T-cell (primary cell): ENCODE data around the gene PREX1. TPM values are rescaled to one million over a fixed set of nuclear protein-coding genes. Genes with fewer than 3 reads are reported as not detected.

Experiments
- ATAC-seq, 4 experiments: fragments of 200-7000 bp in 3 of 4; fragments of 150-1000 bp in 1 of 4; cut with Tn5 transposase; replicated peaks in 1 of 4; 1 replicate in 3 of 4; 2 replicates in 1 of 4; pipeline ENCODE4 v1.10.0; 2021; ENCODE audit warnings: moderate library complexity in 3 of 4, mild to moderate bottlenecking in 2 of 4, moderate number of reproducible peaks in 1 of 4
- CTCF ChIA-PET, 2 donors: fragments of 300-600 bp; sonication (Branson Sonifier 250); formaldehyde crosslinking; loops; one replicate each; lab custom pipeline; 2022; ENCODE audit warnings: antibody characterized with exemption in 2 of 2; lab: Charles Lee
- POLR2A ChIA-PET, 2 donors: fragments of 300-600 bp; sonication (Branson Sonifier 250); formaldehyde crosslinking; loops; one replicate each; lab custom pipeline; 2022; ENCODE audit warnings: antibody characterized with exemption in 2 of 2; lab: Charles Lee
- DNase-seq, 35 experiments: peaks; one replicate each; pipeline versions ENCODE4 v3.0.0 to v3.0.0-alpha.2; 2013 to 2023
- H3K27ac ChIP-seq: one replicate; pipeline ENCODE4 v1.5.1; 2013; ENCODE audit warnings: low read length
- H3K27me3 ChIP-seq, 2 experiments: replicated peaks in 1 of 2; 1 replicate in 1 of 2; 2 replicates in 1 of 2; pipeline versions ENCODE4 v1.6.1 to v1.7.0; 2013; ENCODE audit warnings: low read length in 1 of 2, mixed read lengths in 1 of 2; ENCODE audit not compliant: control insufficient read depth in 2 of 2, insufficient read depth in 2 of 2; ENCODE audit errors: extremely low read depth in 1 of 2
- H3K36me3 ChIP-seq, 2 donors: 1 replicate in 1 of 2; 2 replicates in 1 of 2; pipeline versions ENCODE4 v1.6.1 to v1.7.0; 2013; ENCODE audit warnings: low read length in 1 of 2; ENCODE audit not compliant: control insufficient read depth in 2 of 2, insufficient read depth in 1 of 2; ENCODE audit errors: extremely low read depth in 1 of 2
- H3K4me1 ChIP-seq, 2 experiments: 1 replicate in 1 of 2; 2 replicates in 1 of 2; pipeline versions ENCODE4 v1.6.1 to v1.7.0; 2013; ENCODE audit warnings: low read length in 2 of 2, mixed read lengths in 1 of 2; ENCODE audit not compliant: insufficient read depth in 2 of 2, control insufficient read depth in 1 of 2; ENCODE audit errors: extremely low read depth in 1 of 2
- H3K4me3 ChIP-seq, 2 donors: 1 replicate in 1 of 2; 2 replicates in 1 of 2; pipeline versions ENCODE4 v1.5.1 to v1.7.0; 2013; ENCODE audit warnings: mild to moderate bottlenecking in 2 of 2, low read length in 1 of 2, moderate library complexity in 1 of 2; ENCODE audit not compliant: control insufficient read depth in 1 of 2; ENCODE audit errors: extremely low read depth in 1 of 2
- H3K9me3 ChIP-seq: 2 replicates; pipeline ENCODE4 v1.7.0; 2013
- H3K27ac Mint-ChIP-seq, 2 donors: one replicate each; pipeline ENCODE4 v1.8.0; 2020 to 2021; ENCODE audit warnings: mild to moderate bottlenecking in 2 of 2, mixed read lengths in 2 of 2
- H3K27me3 Mint-ChIP-seq, 2 donors: one replicate each; pipeline ENCODE4 v1.8.0; 2021 to 2022; ENCODE audit warnings: mixed read lengths in 2 of 2
- H3K36me3 Mint-ChIP-seq: one replicate; pipeline ENCODE4 v1.8.0; 2021; ENCODE audit warnings: mixed read lengths
- H3K4me1 Mint-ChIP-seq, 3 donors: one replicate each; pipeline ENCODE4 v1.8.0; 2020 to 2022; ENCODE audit warnings: mixed read lengths in 3 of 3, mild to moderate bottlenecking in 1 of 3
- H3K4me3 Mint-ChIP-seq, 3 donors: one replicate each; pipeline ENCODE4 v1.8.0; 2020 to 2022; ENCODE audit warnings: mild to moderate bottlenecking in 3 of 3, mixed read lengths in 3 of 3, moderate library complexity in 3 of 3
- H3K9me3 Mint-ChIP-seq, 3 donors: one replicate each; pipeline ENCODE4 v1.8.0; 2020 to 2022; ENCODE audit warnings: mixed read lengths in 3 of 3
- whole genome bisulfite sequencing: methylation state at CpG from one replicate; pipeline ENCODE4 v1.1.5; 2013; ENCODE audit warnings: missing lambda C conversion rate; ENCODE audit not compliant: insufficient coverage; 5-methylcytosine and 5-hydroxymethylcytosine counted together
- total RNA-seq, 35 experiments: library from RNA in 6 of 35; stranded (reverse) in 6 of 35; fragments of 120-200 nt in 1 of 35; gene quantifications; one replicate each; pipeline versions ENCODE4 v1.2.1 to v1.2.4 and lab custom pipeline; 2013 to 2026

PREX1 gene
- total RNA-seq, 5 donors from 2014 or later (not counting 1 experiment from before 2014, with no cell fraction given): 99.2 to 181 (median 137) TPM

GRCh38 chr20:48763216-48763914, 64.4 kb downstream of the PREX1 start:
- H3K27me3 Mint-ChIP-seq: no peaks in the 10 kb centered on the region
- Histone ChIP-seq H3K27ac (peak overlapping the region; percentile 45), H3K4me1 (peaks cover 32 to 94% of the 10 kb centered on the region in 2 experiments), H3K36me3 (peaks cover 0 to 2% of the 10 kb centered on the region in 2 donors), H3K4me3 (no peak overlapping the region), H3K27me3 (no peaks in the 10 kb centered on the region), H3K9me3 (no peaks in the 10 kb centered on the region)
- WGBS: 92% methylated on average over 11 of the region's 13 CpGs
- DNase-seq (no peak), ATAC-seq (no peak)
- CTCF ChIA-PET: interaction anchor here in 1 of 2 donors (0.6 kb wide), 1 partner anchor 10 kb away, joined by 9 read pairs; no protein-coding TSS in a partner anchor
- H3K36me3 Mint-ChIP-seq: peaks cover 21% of the 10 kb centered on the region
- no peak overlapping the region for H3K4me3 Mint-ChIP-seq
- peak overlapping the region; percentile 93 to 94 for H3K27ac Mint-ChIP-seq
- POLR2A ChIA-PET: no interaction called here
- peaks cover 80 to 99% (median 90%) of the 10 kb centered on the region in 3 donors for H3K4me1 Mint-ChIP-seq
- H3K9me3 Mint-ChIP-seq: peaks cover 0 to 4% (median 0%) of the 10 kb centered on the region in 3 donors

GRCh38 chr20:48761874-48762273, 65.9 kb downstream of the PREX1 start:
- H3K36me3 Mint-ChIP-seq: peaks cover 20% of the 10 kb centered on the region
- H3K4me3 ChIP-seq: no peak overlapping the region
- H3K27me3 Mint-ChIP-seq: no peaks in the 10 kb centered on the region

GRCh38 chr20:48761023-48761785, 66.6 kb downstream of the PREX1 start:
- H3K27ac ChIP-seq: peak overlapping the region; percentile 88
- peaks cover 0 to 8% of the 10 kb centered on the region in 2 donors for H3K36me3 ChIP-seq
- H3K4me1 ChIP-seq: peaks cover 32 to 93% of the 10 kb centered on the region in 2 experiments
- Mint-ChIP-seq H3K27ac (peak overlapping the region; percentile 93 to 94), H3K4me1 (peaks cover 80 to 99% (median 90%) of the 10 kb centered on the region in 3 donors), H3K4me3 (peak overlapping the region; percentile 67 to 76 (median 69)), H3K36me3 (peaks cover 22% of the 10 kb centered on the region), H3K27me3 (no peaks in the 10 kb centered on the region), H3K9me3 (peaks cover 0 to 4% (median 0%) of the 10 kb centered on the region in 3 donors)
- WGBS: 58% methylated on average over 4 of the region's 12 CpGs
- H3K4me3 ChIP-seq: peak overlapping the region in 1 of 2 donors; percentile 25
- POLR2A ChIA-PET: no interaction called here
- peak; percentile 38 to 62 (median 47) for ATAC-seq
- H3K9me3 ChIP-seq: no peaks in the 10 kb centered on the region
- peak; percentile 39 to 88 (median 75) for DNase-seq
- no peaks in the 10 kb centered on the region for H3K27me3 ChIP-seq
- CTCF ChIA-PET: interaction anchor here in 1 of 2 donors (0.6 kb wide), 2 partner anchors 40 to 112 kb away, joined by 3 read pairs; no protein-coding TSS in a partner anchor

More at GRCh38 chr20:48761874-48762273, 65.9 kb downstream of the PREX1 start:
- ATAC-seq (no peak), DNase-seq (peak in 1 of 35 experiments; percentile 36)
- peak overlapping the region; percentile 67 to 76 (median 69) for H3K4me3 Mint-ChIP-seq
- H3K27ac ChIP-seq: peak overlapping the region; percentile 88
- WGBS: 56% methylated on average over 3 of the region's 3 CpGs
- peaks cover 0 to 8% of the 10 kb centered on the region in 2 donors for H3K36me3 ChIP-seq
- ChIA-PET POLR2A (no interaction called here), CTCF (interaction anchor here in 1 of 2 donors (0.6 to 0.7 kb wide), 5 partner anchors 28 to 111 kb away, joined by 3 to 6 read pairs (median 3); no protein-coding TSS in a partner anchor)
- H3K4me1 ChIP-seq: peaks cover 32 to 96% of the 10 kb centered on the region in 2 experiments
- no peaks in the 10 kb centered on the region for H3K9me3 ChIP-seq
- H3K27ac Mint-ChIP-seq: peak overlapping the region; percentile 93 to 94
- no peaks in the 10 kb centered on the region for H3K27me3 ChIP-seq
- H3K9me3 Mint-ChIP-seq: peaks cover 0 to 4% (median 0%) of the 10 kb centered on the region in 3 donors
- peaks cover 80 to 99% (median 90%) of the 10 kb centered on the region in 3 donors for H3K4me1 Mint-ChIP-seq

- 0% methylated on average over 1 of the region's 8 CpGs for WGBS
- H3K9me3 ChIP-seq: no peaks in the 10 kb centered on the region
- Mint-ChIP-seq H3K36me3 (peaks cover 27% of the 10 kb centered on the region), H3K4me1 (peaks cover 80 to 99% (median 90%) of the 10 kb centered on the region in 3 donors), H3K27me3 (no peaks in the 10 kb centered on the region), H3K27ac (peak overlapping the region; percentile 93 to 94), H3K9me3 (peaks cover 0 to 4% (median under 1%) of the 10 kb centered on the region in 3 donors), H3K4me3 (peak overlapping the region; percentile 67 to 76 (median 69))
- no peaks in the 10 kb centered on the region for H3K27me3 ChIP-seq
- peak; percentile 82 to 88 (median 86) for ATAC-seq
- peak overlapping the region; percentile 25 to 27 for H3K4me3 ChIP-seq
- DNase-seq: peak; percentile 36 to 86 (median 74)
- H3K36me3 ChIP-seq: peaks cover 0 to 9% of the 10 kb centered on the region in 2 donors
- peaks cover 32 to 91% of the 10 kb centered on the region in 2 experiments for H3K4me1 ChIP-seq
- ChIA-PET POLR2A (no interaction called here), CTCF (interaction anchor here in 1 of 2 donors (0.7 to 1.7 kb wide), 2 partner anchors 9 to 53 kb away, joined by 6 to 10 read pairs; no protein-coding TSS in a partner anchor)
- H3K27ac ChIP-seq: peak overlapping the region; percentile 88
Observed at GRCh38 chr20:48760403-48760983, 67.3 kb downstream of the PREX1 start.

GRCh38 chr20:48759631-48760245, 68.1 kb downstream of the PREX1 start:
- Histone ChIP-seq H3K9me3 (no peaks in the 10 kb centered on the region), H3K4me3 (peak overlapping the region in 1 of 2 donors; percentile 25), H3K36me3 (peaks cover 0 to 15% of the 10 kb centered on the region in 2 donors), H3K4me1 (peaks cover 32 to 88% of the 10 kb centered on the region in 2 experiments), H3K27ac (peak overlapping the region; percentile 88), H3K27me3 (no peaks in the 10 kb centered on the region)
- H3K36me3 Mint-ChIP-seq: peaks cover 28% of the 10 kb centered on the region
- H3K4me1 Mint-ChIP-seq: peaks cover 73 to 99% (median 88%) of the 10 kb centered on the region in 3 donors
- peak overlapping the region; percentile 93 to 94 for H3K27ac Mint-ChIP-seq
- peaks cover 4 to 6% (median 4%) of the 10 kb centered on the region in 3 donors for H3K9me3 Mint-ChIP-seq
- DNase-seq: no peak
- CTCF ChIA-PET: interaction anchor here (0.6 to 1.7 kb wide), 4 partner anchors 10 to 1061 kb away, joined by 3 to 10 read pairs (median 5); no protein-coding TSS in a partner anchor
- H3K27me3 Mint-ChIP-seq: no peaks in the 10 kb centered on the region
- WGBS: 61% methylated on average over 5 of the region's 7 CpGs
- no peak for ATAC-seq
- POLR2A ChIA-PET: interaction anchor here in 1 of 2 donors (0.7 to 1.1 kb wide), 2 partner anchors 12 to 15 kb away, joined by 3 to 11 read pairs; no protein-coding TSS in a partner anchor
- H3K4me3 Mint-ChIP-seq: peak overlapping the region; percentile 67 to 76 (median 69)
